GM19452 (cell line): ENCODE results near the gene MAP3K8.
A peak's percentile ranks its signal among the peaks of the same experiment; 100 is the strongest.

Source experiments
- ATAC-seq: cut with Tn5 transposase; IDR thresholded peaks from one replicate; pipeline ENCODE4 v1.9.1; 2021; ENCODE audit not compliant: unreplicated experiment

MAP3K8 gene

GRCh38 chr10:30433730-30434272, at the start of gene MAP3K8:
Gene MAP3K8 (plus strand): TSS chr10:30434184. CDS start chr10:30438939, 4,755 bp downstream.
- peak; percentile 61 for ATAC-seq

DNA sequence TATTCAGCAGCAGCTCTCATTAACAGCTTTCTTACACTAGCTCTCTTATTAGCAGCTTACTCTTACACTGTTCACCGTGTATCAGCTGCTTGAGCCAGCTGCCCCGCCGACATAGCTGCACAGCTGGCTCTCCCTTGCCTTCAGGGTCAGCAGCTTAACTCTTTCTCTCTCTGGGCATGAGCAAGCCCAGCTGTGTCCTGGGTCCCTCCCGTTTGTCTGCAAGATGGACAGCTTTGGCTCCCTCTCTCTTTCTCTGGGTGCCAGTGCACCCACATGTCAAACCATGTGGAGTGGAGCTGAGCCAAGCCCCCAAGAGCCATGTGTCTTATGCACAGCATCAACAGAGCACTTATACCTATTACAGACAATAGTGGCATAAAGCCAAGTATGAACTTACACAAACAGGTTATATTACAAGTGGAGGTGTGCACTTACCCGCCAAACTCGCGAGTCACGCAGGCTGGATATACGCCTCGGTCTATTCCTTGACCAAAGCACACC, 49.2 kb upstream of the MAP3K8 start:
- no peak for ATAC-seq

DNA sequence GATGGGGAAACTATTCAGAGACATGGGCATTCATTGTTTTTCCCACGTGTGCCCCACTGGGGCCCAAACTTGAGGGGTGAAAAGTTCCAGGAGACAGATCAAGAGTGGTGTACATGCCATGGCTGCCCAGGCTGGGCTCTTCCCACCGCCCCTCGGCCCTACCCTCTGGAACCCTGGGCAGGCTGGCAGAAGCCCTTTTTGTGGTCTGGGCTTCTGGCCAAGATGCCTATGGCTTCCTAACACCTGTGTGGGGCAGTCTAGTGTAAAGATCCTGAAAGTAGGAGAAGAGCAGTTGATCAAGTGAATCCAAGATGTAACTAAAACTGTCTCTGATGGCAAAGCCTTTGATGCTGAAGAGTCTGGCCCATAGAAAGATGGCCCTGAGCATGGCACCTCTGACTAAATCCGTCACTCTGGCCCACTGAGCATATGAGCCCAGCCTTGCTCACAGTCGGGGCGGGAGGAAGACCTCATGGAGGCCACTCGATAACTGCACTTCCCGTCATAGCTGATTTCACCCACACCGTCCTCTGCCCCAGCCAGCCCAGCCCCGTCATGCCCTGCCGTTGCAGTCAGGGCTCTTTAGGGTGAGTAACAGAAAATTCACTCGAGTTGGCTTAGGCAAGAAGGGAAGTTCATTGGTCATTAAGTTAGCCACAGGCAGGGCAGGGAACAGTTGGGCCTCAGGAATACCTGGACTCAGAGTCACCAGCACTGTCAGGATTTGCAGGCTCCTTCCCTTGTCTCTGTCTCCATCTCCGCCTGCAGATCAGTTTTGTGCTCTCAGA, 47.0 kb upstream of the MAP3K8 start:
- ATAC-seq: no peak

DNA sequence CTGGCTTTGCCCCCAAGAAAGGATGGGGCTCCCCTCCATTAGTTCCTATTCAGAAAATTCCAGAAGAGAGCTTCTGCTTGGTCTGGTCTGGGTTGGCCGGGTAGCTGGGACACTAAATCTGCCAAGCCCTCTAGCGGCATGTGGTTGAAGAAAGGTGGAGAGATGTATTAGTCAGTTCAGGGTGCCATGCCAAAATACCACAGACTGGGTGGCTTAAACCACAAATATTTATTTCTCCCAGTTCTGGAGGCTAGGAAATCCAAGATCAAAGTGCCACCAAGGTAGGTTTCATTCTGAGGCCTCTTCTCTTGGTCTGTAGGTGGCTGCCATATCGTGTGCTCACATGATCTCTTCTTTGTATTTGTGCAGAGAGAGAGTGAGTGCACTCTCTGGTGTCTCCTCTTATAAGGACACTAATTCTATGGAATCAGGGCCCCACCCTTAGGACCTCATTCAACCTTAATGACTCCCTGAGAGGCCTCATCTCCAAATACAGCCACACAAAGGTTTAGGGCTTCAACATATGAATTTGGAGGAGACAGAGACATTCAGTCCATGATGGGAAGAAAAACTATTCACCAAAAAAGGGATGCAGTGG, 46.2 kb upstream of the MAP3K8 start:
- ATAC-seq: no peak

- ATAC-seq: no peak
Observed at GRCh38 chr10:30389543-30389942, 44.4 kb upstream of the MAP3K8 start.

DNA sequence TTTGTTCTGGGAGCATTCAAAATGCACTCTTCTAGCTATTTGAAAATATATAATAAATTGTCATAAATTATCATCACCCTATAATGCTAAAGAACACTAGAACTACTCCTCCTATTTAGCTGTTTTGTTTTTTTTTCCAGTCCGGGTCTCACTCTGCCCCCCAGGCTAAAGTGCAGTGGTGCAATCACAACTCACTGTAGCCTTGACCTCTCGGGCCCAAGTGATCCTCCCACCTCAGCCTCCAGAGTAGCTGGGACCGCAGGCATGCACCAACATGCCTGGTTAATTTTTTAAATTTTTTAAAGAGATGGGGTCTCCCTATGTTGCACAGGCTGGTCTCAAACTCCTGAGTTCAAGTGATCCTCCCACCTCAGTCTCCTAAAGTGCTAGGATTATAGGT, 43.8 kb upstream of the MAP3K8 start:
- no peak for ATAC-seq

GRCh38 chr10:30391266-30391665, 42.7 kb upstream of the MAP3K8 start:
- ATAC-seq: no peak

DNA sequence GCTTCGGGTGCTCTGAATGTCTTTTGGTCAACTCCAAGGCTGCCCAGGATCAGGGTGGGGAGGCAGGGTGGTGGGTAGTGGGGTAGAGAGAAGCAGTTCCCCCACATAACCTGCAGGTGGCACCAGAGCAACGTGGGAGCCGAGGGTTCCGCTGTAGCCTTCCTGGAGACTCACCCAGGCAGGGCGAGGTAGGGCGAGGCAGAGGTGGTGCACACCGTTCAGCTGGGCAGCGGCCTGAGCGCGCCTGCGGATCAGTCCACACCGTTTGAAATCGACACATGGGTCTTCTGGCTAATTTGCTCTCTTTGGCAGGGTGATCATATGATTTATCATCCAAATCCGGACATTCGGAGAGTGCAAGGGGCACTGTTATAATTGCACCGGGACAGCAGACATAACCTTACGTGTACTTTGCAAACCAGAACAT, 41.4 kb upstream of the MAP3K8 start:
- ATAC-seq: peak; percentile 81

DNA sequence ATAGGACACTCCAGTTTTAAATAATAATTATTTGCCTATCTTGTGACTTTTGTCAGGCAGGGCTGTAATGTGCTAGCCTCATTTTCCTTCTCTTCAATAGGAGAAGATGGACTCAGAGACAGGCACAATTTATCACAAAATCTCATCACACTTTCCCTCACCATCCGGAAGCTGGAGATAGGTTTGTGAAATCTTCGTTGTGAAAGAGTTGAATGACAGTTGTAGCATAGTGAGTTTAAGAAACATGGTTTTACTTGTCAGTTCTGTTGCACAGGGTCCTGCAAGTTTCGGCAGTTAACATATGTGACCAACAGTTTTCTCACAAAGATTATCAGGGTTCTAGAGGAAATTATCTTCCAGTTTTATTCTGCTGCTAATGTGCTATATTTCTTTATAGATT, 37.7 kb upstream of the MAP3K8 start:
- no peak for ATAC-seq

- ATAC-seq: no peak
Observed at GRCh38 chr10:30396698-30397097, 37.3 kb upstream of the MAP3K8 start.

- no peak for ATAC-seq
Observed at GRCh38 chr10:30398193-30398592, 35.8 kb upstream of the MAP3K8 start.

DNA sequence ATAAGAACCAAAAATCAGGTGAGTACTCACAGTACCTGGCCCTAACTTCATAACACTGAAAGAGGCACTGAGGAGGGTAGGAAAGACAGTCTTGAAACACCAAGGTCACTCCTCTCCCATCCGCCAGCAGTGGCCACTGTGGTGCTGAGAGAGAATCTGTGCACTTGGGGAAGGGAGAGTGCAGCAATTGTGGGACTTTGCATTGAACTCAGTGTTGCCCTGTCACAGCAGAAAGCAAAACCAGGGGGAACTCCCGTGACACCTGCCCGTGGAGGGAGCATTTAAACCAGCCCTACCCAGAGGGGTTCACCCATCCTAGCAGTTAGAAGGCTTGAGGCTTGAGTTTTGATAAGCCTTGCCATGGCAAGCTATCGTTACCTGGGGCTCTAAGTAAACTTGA, 35.2 kb upstream of the MAP3K8 start:
- ATAC-seq: no peak

DNA sequence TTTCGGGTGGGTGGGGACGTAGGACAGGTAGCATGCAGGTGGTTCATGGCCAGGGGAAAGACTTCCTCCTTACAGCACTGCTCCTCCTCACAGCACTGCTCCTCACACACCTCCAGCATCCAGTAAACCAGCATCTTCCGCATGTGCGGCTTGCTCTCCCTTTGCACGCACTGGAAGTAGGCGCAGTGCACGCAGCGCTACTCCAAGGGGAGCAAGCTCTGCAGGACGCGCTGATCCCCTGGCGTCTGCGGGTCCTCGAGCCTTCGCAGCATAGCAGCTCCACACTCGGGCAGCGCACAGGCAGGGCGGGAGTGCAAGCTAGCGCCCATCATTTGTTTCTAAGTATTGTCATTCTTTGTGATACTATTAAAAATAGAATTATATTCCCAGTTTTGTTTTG, 30.5 kb upstream of the MAP3K8 start:
- no peak for ATAC-seq

- no peak for ATAC-seq
Observed at GRCh38 chr10:30404540-30404939, 29.4 kb upstream of the MAP3K8 start.

- no peak for ATAC-seq
Observed at GRCh38 chr10:30411263-30411662, 22.7 kb upstream of the MAP3K8 start.

- no peak for ATAC-seq
Observed at GRCh38 chr10:30412901-30413300, 21.1 kb upstream of the MAP3K8 start.

- no peak for ATAC-seq
Observed at GRCh38 chr10:30413996-30414576, 19.9 kb upstream of the MAP3K8 start.

GRCh38 chr10:30415593-30415992, 18.4 kb upstream of the MAP3K8 start:
- ATAC-seq: no peak

- no peak for ATAC-seq
Observed at GRCh38 chr10:30417301-30417700, 16.7 kb upstream of the MAP3K8 start.

DNA sequence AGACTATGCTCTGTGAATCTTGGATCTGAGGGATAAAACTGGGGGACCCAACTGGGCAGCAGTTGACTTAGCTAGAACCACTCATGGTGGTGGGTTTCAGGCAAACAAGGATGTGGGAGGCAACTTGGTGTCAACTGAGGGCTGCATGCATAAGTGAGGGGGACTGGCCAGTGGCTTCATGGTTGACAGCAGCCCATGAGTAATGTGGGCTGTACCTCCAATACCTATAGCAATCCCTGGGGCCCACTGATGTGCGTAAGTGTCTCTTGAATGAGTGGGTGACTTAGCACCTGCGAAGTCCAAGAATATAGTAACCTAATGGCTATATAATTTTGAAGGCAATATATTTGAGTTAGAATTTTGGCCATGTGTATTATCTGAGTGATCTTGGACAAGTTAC, 13.7 kb upstream of the MAP3K8 start:
- ATAC-seq: peak; percentile 62

GRCh38 chr10:30420766-30421165, 13.2 kb upstream of the MAP3K8 start:
- no peak for ATAC-seq

GRCh38 chr10:30422151-30422695, 11.8 kb upstream of the MAP3K8 start:
- no peak for ATAC-seq
